CD8-positive, alpha-beta memory T cell (primary cell): Measurements from ENCODE around the gene CACNA1D. TPM values are rescaled to one million over a fixed set of nuclear protein-coding genes. Genes with fewer than 3 reads are reported as not detected.

Source experiments
- CTCF ChIA-PET: fragments of 350-600 bp; sonication (Branson Sonifier 250); formaldehyde crosslinking; loops from one replicate; lab custom pipeline; 2021; ENCODE audit warnings: antibody characterized with exemption; lab: Charles Lee
- POLR2A ChIA-PET: fragments of 350-600 bp; sonication (Branson Sonifier 250); formaldehyde crosslinking; loops from one replicate; lab custom pipeline; 2021; ENCODE audit warnings: antibody characterized with exemption; lab: Charles Lee
- DNase-seq, 5 donors: peaks; one replicate each; pipeline versions ENCODE4 v3.0.0 to v3.0.0-alpha.2; 2020 to 2022; ENCODE audit warnings: mixed read lengths in 1 of 5
- H3K27ac ChIP-seq: one replicate; pipeline ENCODE4 v1.7.0; 2013; ENCODE audit warnings: low read depth, mild to moderate bottlenecking, low read length, moderate library complexity
- H3K27me3 ChIP-seq: 2 replicates; pipeline ENCODE4 v1.7.0; 2013; ENCODE audit warnings: low read length, mild to moderate bottlenecking; ENCODE audit not compliant: insufficient read depth, poor library complexity, severe bottlenecking
- H3K36me3 ChIP-seq: 2 replicates; pipeline ENCODE4 v1.7.0; 2013; ENCODE audit warnings: mild to moderate bottlenecking, low read length, moderate library complexity; ENCODE audit not compliant: insufficient read depth
- H3K4me1 ChIP-seq: 2 replicates; pipeline ENCODE4 v1.7.0; 2013; ENCODE audit warnings: mild to moderate bottlenecking, low read length, moderate library complexity; ENCODE audit not compliant: insufficient read depth
- H3K4me3 ChIP-seq: 2 replicates; pipeline ENCODE4 v1.7.0; 2013; ENCODE audit warnings: mild to moderate bottlenecking, low read length
- H3K9me3 ChIP-seq: 2 replicates; pipeline ENCODE4 v1.7.0; 2013; ENCODE audit warnings: mild to moderate bottlenecking, low read length
- H3K27ac Mint-ChIP-seq, 8 donors: one replicate each; pipeline ENCODE4 v1.8.0; 2020 to 2021; ENCODE audit warnings: mixed read lengths in 8 of 8, mild to moderate bottlenecking in 6 of 8, inconsistent platforms in 3 of 8, moderate library complexity in 3 of 8
- H3K27me3 Mint-ChIP-seq, 2 donors: one replicate each; pipeline ENCODE4 v1.8.0; 2020 to 2021; ENCODE audit warnings: mixed read lengths in 2 of 2, mild to moderate bottlenecking in 1 of 2, moderate library complexity in 1 of 2
- H3K36me3 Mint-ChIP-seq, 3 donors: one replicate each; pipeline ENCODE4 v1.8.0; 2020 to 2021; ENCODE audit warnings: mixed read lengths in 3 of 3, inconsistent platforms in 1 of 3, mild to moderate bottlenecking in 1 of 3
- H3K4me1 Mint-ChIP-seq, 3 donors: one replicate each; pipeline ENCODE4 v1.8.0; 2020 to 2021; ENCODE audit warnings: mixed read lengths in 3 of 3, inconsistent platforms in 1 of 3, mild to moderate bottlenecking in 1 of 3
- H3K4me3 Mint-ChIP-seq, 7 donors: one replicate each; pipeline ENCODE4 v1.8.0; 2020 to 2021; ENCODE audit warnings: mixed read lengths in 7 of 7, mild to moderate bottlenecking in 6 of 7, moderate library complexity in 4 of 7, inconsistent platforms in 2 of 7
- H3K9me3 Mint-ChIP-seq, 5 donors: one replicate each; pipeline ENCODE4 v1.8.0; 2020 to 2022; ENCODE audit warnings: mixed read lengths in 5 of 5, mild to moderate bottlenecking in 3 of 5, moderate library complexity in 2 of 5, inconsistent platforms in 1 of 5
- polyA plus RNA-seq: library from polyadenylated mRNA; unstranded; fragments of 300-500 nt; fragmentation: Illumina TruSeq; gene quantifications from one replicate; pipeline ENCODE4 v1.2.3, GENCODE V29; 2021
- total RNA-seq, 2 experiments: library from RNA; stranded (reverse); gene quantifications; one replicate each; pipeline ENCODE4 v1.2.3, GENCODE V29; 2021

Gene CACNA1D
- total and polyA plus RNA-seq, 3 experiments from 2014 or later = 0.02 to 0.78 (median 0.26) TPM

GRCh38 chr3:53509494-53509893 is 15.1 kb downstream of the CACNA1D start:
- no peak overlapping the region for H3K4me3 Mint-ChIP-seq
- Histone ChIP-seq H3K27ac (no peak overlapping the region), H3K4me3 (no peak overlapping the region), H3K36me3 (no peaks in the 10 kb centered on the region), H3K4me1 (no peaks in the 10 kb centered on the region), H3K9me3 (no peaks in the 10 kb centered on the region), H3K27me3 (no peaks in the 10 kb centered on the region)
- CTCF ChIA-PET = no interaction called here
- H3K4me1 Mint-ChIP-seq = no peaks in the 10 kb centered on the region
- no peak overlapping the region for H3K27ac Mint-ChIP-seq
- peaks cover 20 to 41% of the 10 kb centered on the region in 2 donors for H3K27me3 Mint-ChIP-seq
- H3K9me3 Mint-ChIP-seq = no peaks in the 10 kb centered on the region
- H3K36me3 Mint-ChIP-seq = no peaks in the 10 kb centered on the region
- no peak for DNase-seq
- POLR2A ChIA-PET = no interaction called here

GRCh38 chr3:53510508-53510907 is 16.1 kb downstream of the CACNA1D start:
- no peak overlapping the region for H3K4me3 ChIP-seq
- Mint-ChIP-seq H3K36me3 (no peaks in the 10 kb centered on the region), H3K27ac (no peak overlapping the region), H3K27me3 (peaks cover 20 to 38% of the 10 kb centered on the region in 2 donors), H3K4me1 (no peaks in the 10 kb centered on the region), H3K4me3 (no peak overlapping the region), H3K9me3 (no peaks in the 10 kb centered on the region)
- no peaks in the 10 kb centered on the region for H3K27me3 ChIP-seq
- ChIA-PET CTCF (no interaction called here), POLR2A (no interaction called here)
- no peaks in the 10 kb centered on the region for H3K36me3 ChIP-seq
- H3K27ac ChIP-seq = no peak overlapping the region
- no peak for DNase-seq
- no peaks in the 10 kb centered on the region for H3K4me1 ChIP-seq
- H3K9me3 ChIP-seq = no peaks in the 10 kb centered on the region

GRCh38 chr3:53511246-53511645 is 16.8 kb downstream of the CACNA1D start:
- Histone ChIP-seq H3K27ac (no peak overlapping the region), H3K27me3 (no peaks in the 10 kb centered on the region), H3K36me3 (no peaks in the 10 kb centered on the region), H3K4me3 (no peak overlapping the region), H3K4me1 (no peaks in the 10 kb centered on the region), H3K9me3 (no peaks in the 10 kb centered on the region)
- Mint-ChIP-seq H3K4me3 (no peak overlapping the region), H3K27me3 (peaks cover 20 to 38% of the 10 kb centered on the region in 2 donors), H3K36me3 (no peaks in the 10 kb centered on the region), H3K27ac (no peak overlapping the region), H3K4me1 (no peaks in the 10 kb centered on the region), H3K9me3 (no peaks in the 10 kb centered on the region)
- ChIA-PET CTCF (no interaction called here), POLR2A (no interaction called here)
- no peak for DNase-seq

GRCh38 chr3:53513556-53514190 is 19.3 kb downstream of the CACNA1D start:
- Histone ChIP-seq H3K36me3 (no peaks in the 10 kb centered on the region), H3K4me1 (no peaks in the 10 kb centered on the region), H3K27ac (no peak overlapping the region), H3K27me3 (no peaks in the 10 kb centered on the region), H3K4me3 (no peak overlapping the region), H3K9me3 (no peaks in the 10 kb centered on the region)
- peaks cover 11 to 32% of the 10 kb centered on the region in 2 donors for H3K27me3 Mint-ChIP-seq
- POLR2A ChIA-PET = no interaction called here
- H3K9me3 Mint-ChIP-seq = no peaks in the 10 kb centered on the region
- H3K4me1 Mint-ChIP-seq = no peaks in the 10 kb centered on the region
- H3K4me3 Mint-ChIP-seq = no peak overlapping the region
- CTCF ChIA-PET = no interaction called here
- no peaks in the 10 kb centered on the region for H3K36me3 Mint-ChIP-seq
- H3K27ac Mint-ChIP-seq = no peak overlapping the region
- DNase-seq = no peak

GRCh38 chr3:53516339-53516738 is 21.9 kb downstream of the CACNA1D start:
- Mint-ChIP-seq H3K27me3 (peaks cover 0 to 6% of the 10 kb centered on the region in 2 donors), H3K4me1 (no peaks in the 10 kb centered on the region), H3K4me3 (no peak overlapping the region), H3K36me3 (no peaks in the 10 kb centered on the region), H3K27ac (no peak overlapping the region), H3K9me3 (no peaks in the 10 kb centered on the region)
- no peaks in the 10 kb centered on the region for H3K36me3 ChIP-seq
- no peaks in the 10 kb centered on the region for H3K27me3 ChIP-seq
- H3K4me1 ChIP-seq = no peaks in the 10 kb centered on the region
- ChIA-PET CTCF (no interaction called here), POLR2A (no interaction called here)
- H3K9me3 ChIP-seq = no peaks in the 10 kb centered on the region
- H3K27ac ChIP-seq = no peak overlapping the region
- H3K4me3 ChIP-seq = no peak overlapping the region
- DNase-seq = no peak

GRCh38 chr3:53518495-53518981 is 24.1 kb downstream of the CACNA1D start:
- DNase-seq = no peak
- Mint-ChIP-seq H3K4me3 (no peak overlapping the region), H3K36me3 (no peaks in the 10 kb centered on the region), H3K4me1 (no peaks in the 10 kb centered on the region), H3K27ac (no peak overlapping the region), H3K9me3 (no peaks in the 10 kb centered on the region), H3K27me3 (peaks cover 2 to 7% of the 10 kb centered on the region in 2 donors)
- CTCF ChIA-PET = no interaction called here
- Histone ChIP-seq H3K4me1 (no peaks in the 10 kb centered on the region), H3K36me3 (no peaks in the 10 kb centered on the region), H3K4me3 (no peak overlapping the region), H3K27me3 (no peaks in the 10 kb centered on the region), H3K27ac (no peak overlapping the region), H3K9me3 (no peaks in the 10 kb centered on the region)
- POLR2A ChIA-PET = no interaction called here

- Histone ChIP-seq H3K9me3 (no peaks in the 10 kb centered on the region), H3K27me3 (no peaks in the 10 kb centered on the region), H3K36me3 (no peaks in the 10 kb centered on the region), H3K27ac (no peak overlapping the region), H3K4me3 (no peak overlapping the region), H3K4me1 (no peaks in the 10 kb centered on the region)
- Mint-ChIP-seq H3K27me3 (peaks cover 2 to 11% of the 10 kb centered on the region in 2 donors), H3K36me3 (no peaks in the 10 kb centered on the region), H3K9me3 (no peaks in the 10 kb centered on the region), H3K27ac (no peak overlapping the region), H3K4me3 (no peak overlapping the region), H3K4me1 (no peaks in the 10 kb centered on the region)
- no peak for DNase-seq
- POLR2A ChIA-PET = no interaction called here
- CTCF ChIA-PET = no interaction called here
Observed at GRCh38 chr3:53519065-53519709, 24.8 kb downstream of the CACNA1D start.

- ChIA-PET CTCF (no interaction called here), POLR2A (no interaction called here)
- Histone ChIP-seq H3K36me3 (no peaks in the 10 kb centered on the region), H3K9me3 (no peaks in the 10 kb centered on the region), H3K27me3 (no peaks in the 10 kb centered on the region), H3K4me3 (no peak overlapping the region), H3K27ac (no peak overlapping the region), H3K4me1 (no peaks in the 10 kb centered on the region)
- no peaks in the 10 kb centered on the region for H3K36me3 Mint-ChIP-seq
- H3K4me3 Mint-ChIP-seq = no peak overlapping the region
- H3K9me3 Mint-ChIP-seq = no peaks in the 10 kb centered on the region
- H3K27ac Mint-ChIP-seq = no peak overlapping the region
- H3K4me1 Mint-ChIP-seq = no peaks in the 10 kb centered on the region
- peaks cover 2 to 17% of the 10 kb centered on the region in 2 donors for H3K27me3 Mint-ChIP-seq
- DNase-seq = no peak
Observed at GRCh38 chr3:53523346-53523745, 28.9 kb downstream of the CACNA1D start.
